Activated naive CD8-positive, alpha-beta T cell (primary cell): ENCODE results near the gene MANF.

Source experiments
- H3K27ac Mint-ChIP-seq: one replicate; pipeline ENCODE4 v1.8.0; 2021; ENCODE audit warnings: mixed read lengths
- H3K27me3 Mint-ChIP-seq: one replicate; pipeline ENCODE4 v1.8.0; 2021; ENCODE audit warnings: mixed read lengths
- H3K36me3 Mint-ChIP-seq: one replicate; pipeline ENCODE4 v1.8.0; 2021; ENCODE audit warnings: mixed read lengths
- H3K4me1 Mint-ChIP-seq: one replicate; pipeline ENCODE4 v1.8.0; 2021; ENCODE audit warnings: low read depth, mixed read lengths
- H3K4me3 Mint-ChIP-seq: one replicate; pipeline ENCODE4 v1.8.0; 2021; ENCODE audit warnings: mild to moderate bottlenecking, mixed read lengths
- H3K9me3 Mint-ChIP-seq: one replicate; pipeline ENCODE4 v1.8.0; 2021; ENCODE audit warnings: low read depth, mixed read lengths

MANF gene

DNA sequence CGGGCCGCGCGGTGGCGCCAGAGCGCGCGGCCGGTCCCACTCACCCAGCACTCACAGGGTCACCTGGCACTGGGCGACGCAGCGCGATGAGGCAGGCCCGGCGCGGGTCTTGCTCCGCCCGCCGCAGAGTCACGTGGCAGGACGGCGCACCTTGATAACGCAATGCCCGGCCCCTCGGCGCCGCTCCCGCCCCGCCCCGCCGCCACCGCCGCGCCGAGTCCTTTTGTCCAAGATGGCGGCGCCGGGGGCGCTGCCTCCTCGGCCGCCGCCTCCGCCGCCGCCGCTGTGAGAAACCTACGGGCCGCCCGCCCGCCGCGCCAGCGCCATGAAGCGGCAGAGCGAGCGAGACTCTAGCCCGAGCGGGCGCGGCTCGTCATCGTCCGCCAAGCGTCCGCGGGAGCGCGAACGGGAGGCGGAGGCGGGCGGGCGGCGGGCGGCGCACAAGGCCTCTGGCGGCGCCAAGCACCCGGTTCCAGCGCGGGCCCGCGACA is 6.0 kb downstream of the MANF start, which contains the start of gene RBM15B:
TSS of gene RBM15B (plus strand) at position 211 of the 491 bp plus-strand sequence. CDS start at position 326, 115 bp downstream.
- no peaks in the 10 kb centered on the region for H3K27me3 Mint-ChIP-seq
- peak within 1 kb of the TSS; percentile 86 for H3K27ac Mint-ChIP-seq
- no peaks in the 10 kb centered on the region for H3K9me3 Mint-ChIP-seq
- peaks cover 18% of the 10 kb centered on the region for H3K36me3 Mint-ChIP-seq
- H3K4me1 Mint-ChIP-seq = peaks cover 62% of the 10 kb centered on the region
- H3K4me3 Mint-ChIP-seq = peak within 1 kb of the TSS; percentile 83

DNA sequence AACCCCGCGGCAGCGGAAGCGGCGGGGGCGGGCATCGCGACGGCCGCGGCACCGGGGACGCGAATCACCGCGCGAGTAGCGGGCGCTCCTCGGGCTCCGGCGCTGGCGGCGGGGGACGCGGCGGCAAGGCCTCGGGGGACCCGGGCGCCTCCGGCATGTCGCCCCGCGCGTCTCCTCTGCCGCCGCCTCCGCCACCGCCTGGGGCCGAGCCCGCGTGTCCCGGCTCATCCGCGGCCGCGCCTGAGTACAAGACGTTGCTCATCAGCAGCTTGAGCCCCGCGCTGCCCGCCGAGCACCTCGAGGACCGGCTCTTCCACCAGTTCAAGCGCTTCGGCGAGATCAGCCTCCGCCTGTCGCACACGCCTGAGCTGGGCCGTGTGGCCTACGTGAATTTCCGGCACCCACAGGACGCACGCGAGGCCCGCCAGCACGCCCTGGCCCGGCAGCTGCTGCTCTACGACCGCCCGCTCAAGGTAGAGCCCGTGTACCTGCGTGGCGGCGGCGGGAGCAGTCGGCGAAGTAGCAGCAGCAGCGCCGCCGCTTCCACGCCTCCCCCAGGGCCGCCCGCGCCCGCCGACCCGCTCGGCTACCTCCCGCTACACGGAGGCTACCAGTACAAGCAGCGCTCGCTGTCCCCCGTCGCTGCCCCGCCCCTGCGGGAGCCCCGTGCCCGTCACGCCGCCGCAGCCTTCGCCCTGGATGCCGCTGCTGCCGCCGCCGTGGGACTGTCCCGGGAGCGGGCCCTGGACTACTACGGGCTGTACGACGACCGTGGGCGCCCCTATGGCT is 6.7 kb downstream of the MANF start:
- Mint-ChIP-seq H3K9me3 (no peaks in the 10 kb centered on the region), H3K4me1 (peaks cover 62% of the 10 kb centered on the region), H3K27ac (peak overlapping the region; percentile 86), H3K4me3 (peak overlapping the region; percentile 83), H3K36me3 (peaks cover 16% of the 10 kb centered on the region), H3K27me3 (no peaks in the 10 kb centered on the region)

DNA sequence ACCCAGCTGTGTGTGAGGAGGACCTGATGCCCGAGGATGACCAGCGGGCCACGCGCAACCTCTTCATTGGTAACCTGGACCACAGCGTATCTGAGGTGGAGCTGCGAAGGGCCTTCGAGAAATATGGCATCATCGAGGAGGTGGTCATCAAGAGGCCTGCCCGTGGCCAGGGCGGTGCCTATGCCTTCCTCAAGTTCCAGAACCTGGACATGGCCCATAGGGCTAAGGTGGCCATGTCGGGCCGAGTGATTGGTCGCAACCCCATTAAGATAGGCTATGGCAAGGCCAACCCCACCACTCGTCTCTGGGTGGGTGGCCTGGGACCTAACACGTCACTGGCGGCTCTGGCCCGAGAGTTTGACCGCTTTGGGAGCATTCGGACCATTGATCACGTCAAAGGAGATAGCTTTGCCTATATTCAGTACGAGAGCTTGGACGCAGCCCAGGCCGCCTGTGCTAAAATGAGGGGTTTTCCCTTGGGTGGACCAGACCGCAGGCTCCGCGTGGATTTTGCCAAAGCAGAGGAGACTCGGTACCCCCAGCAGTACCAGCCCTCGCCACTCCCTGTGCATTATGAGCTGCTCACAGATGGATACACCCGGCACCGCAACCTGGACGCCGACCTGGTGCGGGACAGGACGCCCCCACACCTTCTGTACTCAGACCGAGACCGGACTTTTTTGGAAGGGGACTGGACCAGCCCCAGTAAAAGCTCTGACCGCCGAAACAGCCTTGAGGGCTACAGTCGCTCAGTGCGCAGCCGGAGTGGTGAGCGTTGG is 7.5 kb downstream of the MANF start:
- peaks cover 16% of the 10 kb centered on the region for H3K36me3 Mint-ChIP-seq
- peak overlapping the region; percentile 72 for H3K27ac Mint-ChIP-seq
- no peaks in the 10 kb centered on the region for H3K9me3 Mint-ChIP-seq
- H3K4me1 Mint-ChIP-seq = peaks cover 60% of the 10 kb centered on the region
- H3K27me3 Mint-ChIP-seq = no peaks in the 10 kb centered on the region
- H3K4me3 Mint-ChIP-seq = peak overlapping the region; percentile 83

DNA sequence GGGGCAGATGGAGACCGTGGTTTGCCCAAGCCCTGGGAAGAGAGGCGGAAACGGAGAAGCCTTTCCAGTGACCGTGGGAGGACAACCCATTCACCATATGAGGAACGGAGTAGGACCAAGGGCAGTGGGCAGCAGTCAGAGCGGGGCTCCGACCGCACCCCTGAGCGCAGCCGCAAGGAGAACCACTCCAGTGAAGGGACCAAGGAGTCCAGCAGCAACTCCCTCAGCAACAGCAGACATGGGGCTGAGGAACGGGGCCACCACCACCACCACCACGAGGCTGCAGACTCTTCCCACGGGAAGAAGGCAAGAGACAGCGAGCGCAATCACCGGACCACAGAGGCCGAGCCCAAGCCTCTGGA is 8.0 kb downstream of the MANF start:
- peaks cover 11% of the 10 kb centered on the region for H3K36me3 Mint-ChIP-seq
- no peaks in the 10 kb centered on the region for H3K27me3 Mint-ChIP-seq
- H3K4me3 Mint-ChIP-seq = peak overlapping the region; percentile 83
- H3K27ac Mint-ChIP-seq = peak overlapping the region; percentile 70
- peaks cover 55% of the 10 kb centered on the region for H3K4me1 Mint-ChIP-seq
- no peaks in the 10 kb centered on the region for H3K9me3 Mint-ChIP-seq

DNA sequence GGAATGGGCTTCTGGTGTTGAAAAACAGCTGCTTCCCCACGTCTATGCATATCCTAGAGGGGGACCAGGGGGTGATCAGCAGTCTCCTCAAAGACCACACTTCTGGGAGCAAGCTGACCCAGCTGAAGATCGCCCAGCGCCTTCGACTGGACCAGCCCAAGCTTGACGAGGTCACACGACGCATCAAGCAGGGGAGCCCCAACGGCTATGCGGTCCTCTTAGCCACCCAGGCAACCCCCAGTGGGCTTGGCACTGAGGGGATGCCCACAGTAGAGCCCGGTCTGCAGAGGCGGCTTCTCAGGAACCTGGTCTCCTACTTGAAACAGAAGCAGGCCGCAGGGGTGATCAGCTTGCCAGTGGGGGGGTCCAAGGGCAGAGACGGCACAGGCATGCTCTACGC is 8.5 kb downstream of the MANF start:
- Mint-ChIP-seq H3K4me3 (peak overlapping the region; percentile 76), H3K9me3 (no peaks in the 10 kb centered on the region), H3K27ac (peak overlapping the region; percentile 52), H3K27me3 (no peaks in the 10 kb centered on the region), H3K36me3 (peaks cover 11% of the 10 kb centered on the region), H3K4me1 (peaks cover 52% of the 10 kb centered on the region)

DNA sequence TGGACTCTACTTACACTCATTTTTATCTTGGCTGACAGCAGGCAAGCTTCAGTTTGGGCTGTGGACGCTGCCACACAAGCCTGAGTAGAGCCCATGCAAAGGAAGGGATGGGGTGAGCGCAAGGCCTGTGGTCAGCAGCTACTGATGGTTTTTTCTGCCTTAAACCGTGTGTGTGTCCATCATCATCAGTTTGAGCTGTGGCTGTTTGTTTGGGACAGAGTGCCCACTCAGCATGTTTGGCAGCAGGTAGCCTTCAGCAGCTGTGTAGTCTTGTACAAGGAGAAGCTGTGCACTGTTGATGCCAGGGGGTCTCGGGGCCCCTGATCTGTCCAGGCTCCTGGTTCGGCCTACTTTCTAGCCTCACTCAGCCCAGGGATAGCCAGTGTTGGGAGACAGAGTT is 9.4 kb downstream of the MANF start:
- peaks cover 11% of the 10 kb centered on the region for H3K36me3 Mint-ChIP-seq

DNA sequence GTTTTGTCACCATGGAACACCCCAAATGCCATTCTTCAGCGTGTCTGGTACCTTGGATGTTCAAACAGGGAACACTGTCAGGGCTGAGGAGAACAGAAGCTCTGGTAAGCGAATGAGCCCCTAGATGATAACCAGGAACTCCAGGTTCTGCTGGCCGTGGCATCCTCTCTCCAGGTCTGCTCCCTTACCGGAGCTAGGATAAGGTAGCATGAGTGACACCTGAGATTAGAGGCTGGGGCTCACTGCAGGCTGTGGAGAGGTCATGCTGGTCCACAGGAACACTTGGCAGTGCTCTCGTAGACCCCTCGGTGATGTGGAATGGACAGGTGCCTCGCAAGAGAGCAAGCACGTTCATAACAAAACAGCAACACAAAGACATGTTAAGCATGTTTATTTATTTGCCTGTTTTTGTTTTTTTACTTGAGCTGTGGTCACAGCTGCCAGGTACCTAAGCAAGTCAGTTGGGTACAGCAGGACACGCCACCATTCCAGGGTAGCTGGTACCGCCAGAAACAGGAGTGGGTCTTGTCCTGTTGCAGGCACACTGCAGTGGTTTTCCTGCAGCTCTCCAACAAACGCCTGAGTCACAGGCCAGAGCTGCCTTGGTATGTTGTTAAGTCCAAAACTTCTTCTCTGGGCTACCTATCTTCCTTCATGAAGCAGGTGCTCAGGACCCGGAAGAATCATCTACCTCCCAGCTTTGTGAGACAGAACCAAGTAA is 10.6 kb downstream of the MANF start:
- H3K36me3 Mint-ChIP-seq = peaks cover 11% of the 10 kb centered on the region
- H3K9me3 Mint-ChIP-seq = no peaks in the 10 kb centered on the region
- H3K4me1 Mint-ChIP-seq = peaks cover 38% of the 10 kb centered on the region
- H3K27ac Mint-ChIP-seq = peak overlapping the region; percentile 86
- H3K4me3 Mint-ChIP-seq = peak overlapping the region; percentile 4
- no peaks in the 10 kb centered on the region for H3K27me3 Mint-ChIP-seq

More for the DNA sequence above, 9.4 kb downstream of the MANF start:
- H3K27ac Mint-ChIP-seq = peak overlapping the region; percentile 52
- peaks cover 44% of the 10 kb centered on the region for H3K4me1 Mint-ChIP-seq
- H3K4me3 Mint-ChIP-seq = peak overlapping the region; percentile 76
- H3K27me3 Mint-ChIP-seq = no peaks in the 10 kb centered on the region
- no peaks in the 10 kb centered on the region for H3K9me3 Mint-ChIP-seq

DNA sequence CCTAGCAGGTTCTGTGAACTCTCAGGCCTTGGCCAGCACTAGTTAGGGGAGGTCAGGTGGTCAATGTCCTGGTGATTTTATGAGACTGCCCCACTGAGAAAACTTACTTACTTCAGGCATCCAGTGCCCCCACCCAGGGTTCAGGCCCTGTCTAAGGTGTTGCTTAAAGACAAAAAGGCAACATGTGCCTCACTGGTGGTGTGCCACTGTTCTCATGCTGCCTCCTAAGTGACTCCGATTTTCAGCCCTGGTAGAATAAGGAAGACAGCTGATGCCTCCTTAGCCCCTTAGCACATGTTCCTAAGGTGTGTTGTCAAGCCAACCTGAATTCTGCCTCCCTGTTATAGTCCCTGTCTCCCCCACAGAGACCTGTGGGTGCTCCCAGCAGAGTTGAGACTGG is 11.3 kb downstream of the MANF start:
- Mint-ChIP-seq H3K4me3 (no peak overlapping the region), H3K27ac (peak overlapping the region; percentile 86), H3K4me1 (peaks cover 36% of the 10 kb centered on the region), H3K36me3 (peaks cover 11% of the 10 kb centered on the region), H3K27me3 (no peaks in the 10 kb centered on the region), H3K9me3 (no peaks in the 10 kb centered on the region)

DNA sequence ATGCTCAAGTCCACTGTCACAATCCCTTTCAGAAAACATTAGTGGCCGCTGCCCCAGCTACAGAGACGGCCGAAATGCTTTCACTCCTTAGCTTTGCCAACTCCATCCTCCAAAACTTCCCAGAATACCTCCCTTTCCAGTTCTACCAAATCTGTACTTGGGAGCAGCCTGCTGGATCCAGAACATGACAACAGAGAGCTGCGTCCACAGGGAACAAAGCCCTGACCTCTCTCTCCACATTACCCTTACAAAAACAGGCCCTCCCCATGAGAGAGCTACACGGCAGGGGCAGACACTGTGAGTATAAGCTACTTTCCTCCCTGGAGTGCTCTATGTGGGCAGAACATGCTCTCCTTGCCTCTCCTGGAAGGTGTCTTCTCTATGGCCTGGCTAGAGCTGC is 12.3 kb downstream of the MANF start:
- H3K4me1 Mint-ChIP-seq = peaks cover 38% of the 10 kb centered on the region
- peaks cover 13% of the 10 kb centered on the region for H3K36me3 Mint-ChIP-seq
- no peak overlapping the region for H3K4me3 Mint-ChIP-seq
- no peaks in the 10 kb centered on the region for H3K9me3 Mint-ChIP-seq
- peak overlapping the region; percentile 70 for H3K27ac Mint-ChIP-seq
- H3K27me3 Mint-ChIP-seq = no peaks in the 10 kb centered on the region

DNA sequence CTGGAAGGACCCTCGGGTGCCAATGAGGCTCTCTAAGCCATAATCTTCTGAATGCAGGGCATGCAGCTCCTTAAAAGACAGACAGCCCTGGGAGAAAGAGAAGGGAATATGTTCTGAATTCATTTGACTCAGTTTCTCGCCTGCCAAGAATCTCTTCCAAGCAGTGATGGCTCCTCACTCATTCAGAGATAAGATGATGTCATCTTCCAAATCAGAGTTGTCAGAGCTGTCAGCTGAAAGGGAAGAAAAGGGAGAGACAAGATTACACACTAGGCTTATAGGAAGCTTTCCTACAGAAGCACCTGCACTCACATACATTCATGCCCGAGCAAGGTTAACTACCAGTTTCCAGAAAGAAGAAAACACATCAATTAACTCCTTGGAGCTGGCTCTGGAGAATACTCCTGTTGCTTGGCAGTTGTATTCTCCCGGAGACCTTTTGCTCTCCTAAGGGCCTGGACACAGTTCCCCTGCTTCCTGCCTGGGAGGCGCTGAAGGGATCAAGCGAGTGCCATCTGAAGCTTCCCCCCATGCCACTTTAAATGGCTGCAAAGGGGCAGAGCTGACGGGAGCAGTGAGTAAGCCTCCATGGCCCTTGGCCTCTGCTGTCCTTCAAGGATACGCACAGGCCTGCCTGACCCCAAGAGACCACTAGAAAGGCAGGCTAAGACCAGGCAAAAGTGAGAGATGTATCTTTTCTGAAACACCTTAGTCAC is 13.7 kb downstream of the MANF start:
- Mint-ChIP-seq H3K4me1 (peaks cover 39% of the 10 kb centered on the region), H3K4me3 (no peak overlapping the region), H3K27me3 (no peaks in the 10 kb centered on the region), H3K27ac (peak overlapping the region; percentile 22), H3K9me3 (no peaks in the 10 kb centered on the region), H3K36me3 (peaks cover 11% of the 10 kb centered on the region)

DNA sequence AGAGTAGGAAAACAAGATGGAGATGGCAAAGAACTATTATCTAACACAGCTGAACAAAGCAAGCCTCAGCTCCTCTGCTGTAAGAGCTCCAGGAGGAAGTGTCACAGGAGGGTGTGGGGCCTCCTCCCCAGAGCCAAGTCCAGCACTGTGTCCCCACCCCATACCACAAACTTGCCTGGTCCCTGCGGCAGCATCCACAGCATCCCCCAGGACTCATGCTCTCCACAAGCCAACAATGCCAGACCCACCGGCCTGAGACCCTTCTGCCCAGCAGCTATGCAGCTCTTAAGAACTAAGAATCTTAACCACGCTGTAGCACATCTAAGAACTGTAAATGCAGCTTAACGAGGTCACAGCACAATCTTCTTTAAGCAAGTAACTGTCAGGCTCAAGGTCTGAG is 15.1 kb downstream of the MANF start:
- Mint-ChIP-seq H3K9me3 (no peaks in the 10 kb centered on the region), H3K36me3 (peaks cover 5% of the 10 kb centered on the region), H3K4me1 (peaks cover 39% of the 10 kb centered on the region), H3K27me3 (no peaks in the 10 kb centered on the region), H3K4me3 (no peak overlapping the region), H3K27ac (peak overlapping the region; percentile 68)

DNA sequence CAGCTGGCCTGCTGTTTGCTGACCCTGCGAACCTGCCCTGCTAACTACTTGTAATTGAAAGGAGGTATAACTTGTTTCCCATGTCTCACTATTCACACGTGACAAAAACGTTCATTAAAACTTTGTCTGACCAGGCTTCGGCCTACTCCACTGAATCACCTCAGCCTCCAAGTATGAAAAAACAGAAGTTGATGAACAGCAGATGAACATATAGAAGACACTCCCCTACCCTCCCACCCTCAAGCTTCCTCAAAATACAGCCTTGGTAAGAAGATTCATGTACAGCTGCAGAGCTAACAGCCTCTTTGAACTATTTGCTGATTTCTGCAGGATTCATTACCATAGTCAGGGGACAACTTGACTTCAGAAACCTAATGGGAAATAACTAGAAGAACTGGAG is 16.6 kb downstream of the MANF start:
- H3K27me3 Mint-ChIP-seq = no peaks in the 10 kb centered on the region
- H3K4me3 Mint-ChIP-seq = no peak overlapping the region
- no peak overlapping the region for H3K27ac Mint-ChIP-seq
- peaks cover 2% of the 10 kb centered on the region for H3K36me3 Mint-ChIP-seq
- no peaks in the 10 kb centered on the region for H3K9me3 Mint-ChIP-seq
- H3K4me1 Mint-ChIP-seq = peaks cover 37% of the 10 kb centered on the region

DNA sequence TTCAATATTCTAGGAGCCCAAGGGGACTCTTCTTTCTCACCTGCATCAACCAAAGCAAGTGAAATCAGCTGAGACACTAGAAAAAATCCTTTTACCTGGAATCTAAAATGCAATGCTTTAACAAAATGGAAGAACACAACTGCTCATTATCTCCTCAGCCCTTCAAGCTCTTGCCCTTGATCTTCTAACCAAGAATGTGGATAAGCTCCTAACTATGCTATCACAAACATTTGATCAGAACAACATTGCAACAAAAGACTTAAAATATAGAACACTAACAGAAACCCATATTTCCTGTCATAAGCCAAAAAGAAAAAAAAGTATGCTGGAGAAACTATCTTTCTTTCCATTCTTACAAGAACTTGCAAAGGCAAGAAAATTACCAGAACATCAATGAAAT is 18.6 kb downstream of the MANF start:
- Mint-ChIP-seq H3K27ac (peak overlapping the region; percentile 61), H3K4me3 (no peak overlapping the region), H3K4me1 (peaks cover 44% of the 10 kb centered on the region), H3K36me3 (peaks cover 2% of the 10 kb centered on the region), H3K27me3 (no peaks in the 10 kb centered on the region), H3K9me3 (no peaks in the 10 kb centered on the region)

DNA sequence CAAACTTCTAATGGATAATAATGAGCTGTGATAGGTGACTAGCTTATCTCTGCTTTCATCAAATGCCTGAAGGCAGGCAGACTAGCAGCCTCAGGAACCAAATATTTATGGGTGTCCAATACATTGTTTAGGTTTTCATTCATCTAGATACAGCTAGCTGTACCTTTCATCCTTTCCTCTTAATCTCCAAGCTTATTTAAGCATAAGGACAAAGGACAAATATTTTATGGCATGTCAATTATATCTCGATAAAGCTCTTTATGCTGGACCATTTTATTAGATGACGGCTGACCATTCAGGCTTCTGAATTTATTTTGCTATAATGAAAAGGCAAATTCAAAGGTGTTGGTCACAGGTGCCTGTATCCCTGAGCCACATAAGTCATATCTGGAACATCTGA is 22.9 kb downstream of the MANF start:
- Mint-ChIP-seq H3K36me3 (peaks cover 2% of the 10 kb centered on the region), H3K9me3 (no peaks in the 10 kb centered on the region), H3K4me1 (peaks cover 38% of the 10 kb centered on the region), H3K27me3 (no peaks in the 10 kb centered on the region), H3K27ac (no peak overlapping the region), H3K4me3 (no peak overlapping the region)
